ENCODE results near the gene MITD1.
"Not testable (repeated sequence)": the region's sequence is repeated elsewhere in the genome, so short reads cannot be mapped to it uniquely, and the experiment has no call there.

Gene MITD1

GRCh38 chr2:99180755-99181623, at the start of gene MITD1, which contains the start of gene MRPL30:
Gene MITD1 (minus strand): TSS chr2:99181058. CDS start chr2:99180981, 77 bp downstream.
Gene MRPL30 (plus strand): TSS chr2:99181184. CDS start chr2:99186204, 5,020 bp downstream.
- peak; percentile 59 to 96 (median 92) for DNase-seq

- no peak for DNase-seq
Measured at GRCh38 chr2:99217929-99218501, 37.2 kb upstream of the MITD1 start.

GRCh38 chr2:99216096-99216495, 35.2 kb upstream of the MITD1 start:
- DNase-seq = no peak

- no peak for DNase-seq
Measured at GRCh38 chr2:99205491-99205890, 24.6 kb upstream of the MITD1 start.

GRCh38 chr2:99201959-99202678, 21.3 kb upstream of the MITD1 start:
- no peak for DNase-seq

- DNase-seq = no peak
Measured at GRCh38 chr2:99200076-99200800, 19.4 kb upstream of the MITD1 start.

- DNase-seq = no peak
Measured at GRCh38 chr2:99198103-99198841, 17.4 kb upstream of the MITD1 start.

GRCh38 chr2:99192364-99192763, 11.5 kb upstream of the MITD1 start:
- DNase-seq = not testable (repeated sequence)

- no peak for DNase-seq
Measured at GRCh38 chr2:99190548-99190947, 9.7 kb upstream of the MITD1 start.

GRCh38 chr2:99188357-99188756, 7.5 kb upstream of the MITD1 start:
- no peak for DNase-seq

- DNase-seq = no peak
Measured at GRCh38 chr2:99187011-99187410, 6.2 kb upstream of the MITD1 start.

GRCh38 chr2:99184811-99185210, 4.0 kb upstream of the MITD1 start:
- DNase-seq = no peak

- no peak for DNase-seq
Measured at GRCh38 chr2:99183025-99183424, 2.2 kb upstream of the MITD1 start.

GRCh38 chr2:99181624-99182000, 754 bp upstream of the MITD1 start:
- DNase-seq = no peak

- DNase-seq = no peak
Measured at GRCh38 chr2:99171377-99172140, 9.3 kb downstream of the MITD1 start.

GRCh38 chr2:99169534-99169933, 11.3 kb downstream of the MITD1 start:
- no peak for DNase-seq

GRCh38 chr2:99166218-99166617, 14.6 kb downstream of the MITD1 start:
- DNase-seq = no peak

GRCh38 chr2:99159594-99159993, 21.3 kb downstream of the MITD1 start:
- DNase-seq = no peak

- no peak for DNase-seq
Measured at GRCh38 chr2:99158599-99158998, 22.3 kb downstream of the MITD1 start.

GRCh38 chr2:99156891-99157290, 24.0 kb downstream of the MITD1 start:
- no peak for DNase-seq

Data from anterior cingulate cortex (tissue), 58 donors.